NCI-H1930 (cell line): ENCODE measurements around the gene AANAT.
A peak's percentile ranks its signal among the peaks of the same experiment; 100 is the strongest.

ENCODE experiments used
- DNase-seq, 2 experiments: peaks; one replicate each; lab custom pipeline; 2025; lab: John Stamatoyannopoulos, UW

The AANAT gene

DNA sequence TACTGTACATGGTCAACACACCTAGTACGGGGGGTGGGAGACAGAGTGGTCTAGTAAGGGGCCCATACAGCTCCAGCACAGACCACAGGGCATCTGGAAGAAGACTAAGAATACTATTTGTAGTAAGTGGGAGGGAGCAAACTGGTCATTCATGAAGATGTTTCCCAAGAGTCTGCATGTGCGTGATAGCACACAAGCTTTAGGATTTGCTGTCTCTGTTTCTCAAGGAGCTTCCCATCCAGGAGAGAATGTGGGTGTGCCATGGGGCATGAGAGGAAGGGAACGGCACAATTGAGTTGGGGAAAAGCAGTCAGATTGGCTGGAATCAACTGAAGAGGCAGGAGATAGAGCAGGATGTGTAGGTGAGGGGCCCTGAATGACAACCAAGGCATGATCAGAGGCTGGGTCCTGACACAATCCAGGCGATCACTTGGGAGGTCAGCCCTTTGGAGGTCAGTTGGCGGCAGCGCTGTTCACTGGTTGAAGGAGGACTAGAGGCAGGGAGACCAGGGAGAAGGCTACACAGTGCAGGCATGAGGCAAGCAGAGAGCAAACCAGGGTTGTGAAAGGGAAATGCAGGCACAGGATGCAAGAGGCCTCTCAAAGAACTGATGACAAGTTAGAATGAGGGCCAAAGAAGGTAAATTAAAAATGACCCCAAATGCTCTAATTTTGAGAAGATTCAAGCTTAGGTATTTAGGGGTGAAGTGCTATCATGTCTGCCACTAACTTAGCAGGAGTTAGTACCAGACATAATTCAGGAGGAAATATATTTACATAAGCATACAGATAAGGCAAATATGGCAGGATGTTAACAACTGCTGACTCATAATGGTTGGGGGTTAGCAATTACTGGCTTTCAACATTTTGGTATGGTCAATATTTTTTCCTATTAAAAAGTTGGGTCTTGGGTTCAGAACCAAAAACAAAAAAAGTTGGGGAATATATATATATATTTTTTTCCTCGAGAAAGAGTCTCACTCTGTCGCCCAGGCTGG is 24.8 kb upstream of the AANAT start:
- no peak for DNase-seq

DNA sequence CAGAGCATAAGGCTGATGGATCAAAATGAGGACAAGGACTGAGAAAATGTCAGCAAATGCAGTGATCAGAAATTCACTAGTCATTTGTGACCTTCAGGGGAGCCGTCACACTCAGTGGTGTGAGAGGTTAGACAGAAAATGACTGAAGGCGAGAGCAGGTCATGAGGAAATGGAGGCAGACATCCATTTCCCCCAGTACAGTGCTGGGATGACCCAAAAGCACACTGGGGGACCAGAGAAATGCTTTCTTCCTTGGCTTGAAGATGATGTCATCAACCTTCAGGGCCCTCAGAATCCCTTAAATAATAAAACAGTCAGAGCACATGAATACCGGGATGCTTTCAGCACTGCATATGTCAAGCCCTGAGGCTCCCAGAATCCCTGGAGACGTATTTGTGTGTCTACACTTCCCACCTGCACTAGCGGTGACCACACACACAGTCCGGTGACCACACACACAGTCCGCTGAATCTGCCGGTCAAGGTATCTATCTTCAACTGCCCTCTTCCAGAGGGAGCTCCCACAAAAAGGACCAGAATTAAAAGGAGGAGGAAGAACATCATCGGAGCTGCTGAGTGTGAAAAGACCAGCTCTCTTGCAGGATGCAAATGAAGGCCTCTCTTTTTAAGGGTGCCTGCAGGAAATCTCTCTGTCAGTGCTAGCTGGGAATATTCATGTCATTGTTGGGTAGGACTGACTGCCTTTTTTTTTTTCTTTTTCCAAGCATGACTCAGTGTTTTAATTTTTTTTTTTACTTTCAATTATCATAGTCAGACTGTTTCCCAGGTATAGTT is 22.7 kb upstream of the AANAT start:
- DNase-seq = no peak

DNA sequence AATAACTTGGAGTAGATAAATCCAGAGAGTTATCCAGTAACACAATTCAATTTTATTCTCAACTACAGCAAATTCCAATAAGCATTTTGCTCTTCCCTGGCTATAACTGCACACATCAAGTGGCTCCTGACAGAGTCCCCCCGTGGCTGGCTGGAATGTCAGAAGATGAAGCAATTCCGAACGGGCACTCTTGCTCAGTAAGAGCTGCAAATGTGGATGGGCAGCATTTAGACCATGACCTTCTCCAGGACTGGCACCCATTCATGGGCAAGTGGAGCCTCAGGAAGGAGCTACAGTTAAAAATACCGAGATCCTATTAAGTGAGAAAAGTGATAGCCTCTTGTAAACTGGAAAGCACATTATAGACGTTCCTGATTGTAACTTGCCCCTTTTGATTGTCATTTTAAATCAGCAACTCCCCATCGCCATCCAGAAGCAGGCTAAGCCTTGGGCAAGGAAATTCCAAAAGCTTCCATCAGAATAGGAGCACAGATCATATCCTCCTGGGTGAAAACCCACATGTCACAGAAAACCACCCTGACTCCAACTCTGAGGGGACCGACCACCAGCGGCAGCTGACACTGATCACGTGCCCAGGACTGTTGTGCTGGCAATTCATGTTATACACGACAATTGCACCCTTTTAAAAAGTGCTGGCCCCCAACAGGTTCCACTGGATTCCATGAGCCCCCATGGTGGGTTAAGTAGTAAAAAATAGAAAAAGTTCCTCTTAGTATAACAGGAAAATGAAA is 21.5 kb upstream of the AANAT start:
- DNase-seq = no peak

DNA sequence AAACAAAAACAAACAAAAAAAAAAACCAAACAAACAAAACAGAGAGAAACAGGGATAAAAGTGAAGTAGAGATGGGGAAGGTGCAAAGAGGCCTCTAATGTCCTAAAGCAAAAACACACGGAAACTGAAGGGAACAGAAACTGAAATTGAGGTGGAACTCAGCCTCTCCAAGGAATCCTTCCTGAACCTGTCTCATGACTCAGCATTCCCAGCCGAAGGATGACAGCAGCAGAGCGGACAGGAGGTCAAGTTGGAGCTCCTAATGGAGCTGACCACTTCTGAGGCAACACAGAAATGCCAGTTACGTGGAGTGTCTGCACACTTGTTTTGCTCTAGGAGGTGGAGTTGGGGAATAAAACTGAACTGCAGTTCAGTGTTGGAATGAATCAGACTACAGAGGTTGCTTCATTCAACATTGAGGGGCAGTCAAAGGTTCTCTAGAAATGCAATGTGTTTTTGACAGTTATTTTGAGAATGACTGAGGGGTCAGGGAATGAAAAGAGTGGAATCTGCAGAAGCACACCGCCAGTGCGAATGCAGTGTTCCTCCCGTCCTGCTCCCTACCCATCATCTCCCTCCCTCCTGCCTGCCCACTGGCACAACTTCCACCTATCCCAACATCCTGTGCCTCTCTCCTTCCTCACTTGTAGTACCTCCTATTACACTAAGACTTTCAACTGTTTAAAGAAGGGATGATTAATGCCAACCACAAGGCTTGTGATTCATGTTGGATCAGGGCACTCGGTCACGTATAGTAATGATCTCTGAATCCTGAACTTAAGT is 20.8 kb upstream of the AANAT start:
- DNase-seq = no peak

DNA sequence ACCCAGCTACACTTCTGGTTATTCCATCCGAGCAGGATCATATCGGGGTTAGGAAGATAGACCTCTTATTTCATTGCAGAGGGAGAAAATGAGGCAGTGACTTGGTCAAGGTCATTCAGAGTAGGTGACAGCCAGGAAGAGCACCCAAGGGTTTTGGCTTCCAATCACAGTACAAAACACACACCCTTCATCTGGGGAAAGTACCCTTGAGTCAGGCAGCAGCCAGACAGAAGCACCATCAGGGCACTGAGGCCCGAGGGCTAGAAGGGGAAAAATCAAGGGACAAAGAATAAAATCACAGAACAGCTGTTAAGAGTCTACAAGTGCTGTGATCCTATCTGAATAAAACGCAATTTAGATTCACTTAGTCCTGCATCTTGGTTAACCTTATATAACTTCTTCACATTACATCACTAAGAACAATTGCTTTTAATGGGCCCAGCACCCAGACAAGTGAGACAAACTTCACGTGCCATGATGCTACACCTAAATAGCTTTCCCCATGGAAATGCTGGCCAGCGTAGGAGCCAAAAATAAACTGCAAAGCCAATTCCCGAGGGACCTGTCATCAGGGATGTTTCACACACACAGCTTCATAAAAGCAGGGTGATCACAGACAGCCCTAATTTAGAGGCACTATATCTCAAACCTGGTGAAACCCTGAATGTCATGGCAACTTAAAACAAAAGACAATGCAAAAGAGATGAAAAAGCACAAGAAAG is 19.3 kb upstream of the AANAT start:
- DNase-seq = no peak

DNA sequence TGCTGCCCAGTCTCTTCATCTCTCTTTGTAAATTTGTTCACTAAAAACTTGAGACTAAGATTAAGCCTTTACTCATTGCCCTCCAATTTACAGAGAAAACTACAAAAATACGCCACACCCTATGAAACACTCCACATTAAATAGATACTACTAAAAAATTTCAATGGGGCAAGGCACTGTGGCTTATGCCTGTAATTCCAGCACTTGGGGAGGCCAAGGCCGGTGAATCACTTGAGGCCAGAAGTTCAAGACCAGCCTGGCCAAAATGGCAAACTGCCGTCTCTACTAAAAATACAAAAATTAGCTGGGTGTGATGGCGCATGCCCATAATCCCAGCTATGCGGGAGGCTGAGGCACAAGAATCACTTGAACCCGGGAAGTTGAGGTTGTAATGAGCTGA is 18.3 kb upstream of the AANAT start:
- no peak for DNase-seq

DNA sequence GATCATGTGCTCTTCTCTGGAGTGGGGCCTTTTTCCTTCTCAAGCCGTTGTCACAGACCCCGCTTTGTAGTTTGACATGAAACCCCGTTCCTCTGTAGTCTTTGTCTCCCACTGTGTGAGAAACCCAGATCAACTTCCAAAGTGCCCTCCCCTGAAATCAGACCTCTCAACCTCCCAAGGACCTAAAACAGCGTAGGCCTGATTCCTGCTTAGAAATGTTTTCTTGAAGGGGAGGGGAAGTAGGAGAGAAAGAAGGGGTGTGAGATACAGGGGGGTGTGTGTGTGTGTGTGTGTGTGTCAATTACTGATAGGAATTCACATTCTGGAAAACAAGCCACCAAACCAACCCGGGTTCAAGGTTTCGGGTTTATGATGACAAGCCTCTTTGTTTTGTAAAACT is 15.9 kb upstream of the AANAT start:
- DNase-seq = no peak

DNA sequence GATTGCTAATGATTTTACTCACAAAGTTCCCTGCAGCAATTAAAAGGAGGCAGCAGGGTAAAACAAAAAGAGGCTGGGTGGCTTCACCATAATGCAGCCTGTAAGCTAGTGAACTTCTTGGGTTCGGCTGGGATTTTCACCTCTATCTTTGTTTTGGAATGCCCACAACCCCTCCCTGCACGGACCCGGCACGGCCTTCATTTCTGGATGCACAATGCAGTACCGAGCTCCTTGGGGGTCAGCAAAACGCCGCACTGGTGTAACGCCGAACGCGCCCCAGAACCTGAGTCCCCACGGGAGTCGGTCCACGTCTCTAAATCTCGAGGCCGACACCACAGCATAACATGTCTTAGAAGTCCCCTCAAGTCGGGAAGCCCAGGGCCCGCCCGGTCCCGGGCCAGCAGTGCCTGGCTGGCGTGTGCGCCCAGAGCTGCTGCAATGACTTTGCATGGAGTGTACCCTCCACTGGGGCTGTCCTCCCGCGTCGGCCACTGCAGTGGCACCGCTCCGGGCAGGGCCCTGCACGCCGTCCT is 15.2 kb upstream of the AANAT start:
- no peak for DNase-seq

DNA sequence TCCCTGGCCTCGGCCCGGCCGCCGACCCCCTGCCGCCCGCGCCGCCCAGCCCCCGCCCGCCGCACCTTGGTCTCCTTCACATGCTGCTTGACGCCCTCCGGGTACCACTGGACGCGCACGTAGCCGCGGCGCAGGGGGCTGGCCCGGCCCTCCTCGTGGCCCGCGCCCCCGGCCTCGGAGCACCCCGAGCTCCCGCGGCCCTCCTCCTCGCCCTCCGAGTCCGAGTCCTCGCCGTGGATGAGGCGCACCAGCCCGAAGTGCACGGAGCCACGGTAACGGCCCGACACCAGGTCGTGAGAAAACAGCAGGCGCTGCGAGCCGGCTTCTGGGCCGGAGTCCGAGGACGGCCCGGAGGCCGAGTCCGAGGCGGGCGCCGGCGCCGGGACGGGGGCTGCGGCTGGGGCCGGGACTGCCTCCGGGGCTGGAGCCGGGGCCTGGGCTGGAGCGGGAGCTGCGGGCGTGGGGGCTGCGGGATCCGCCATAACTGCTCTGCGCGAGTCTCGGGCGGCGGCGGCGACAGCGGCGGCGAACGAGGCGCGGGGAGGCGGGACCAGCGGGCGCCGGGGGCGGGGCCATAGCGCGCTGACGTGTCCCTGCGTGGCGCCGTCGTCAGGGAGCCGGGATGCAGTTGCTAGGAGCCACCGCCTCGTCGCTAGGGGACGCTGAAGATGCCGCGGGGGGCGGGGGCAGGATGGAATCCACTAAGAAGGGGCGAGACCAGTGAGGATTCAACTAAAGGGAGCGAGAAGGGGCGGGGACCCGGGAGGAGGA is 14.6 kb upstream of the AANAT start, which contains the start of gene UBE2O:
TSS of gene UBE2O (minus strand) at position 493 of the 771 bp plus-strand sequence. CDS start at position 482, 11 bp downstream.
- peak; percentile 93 to 95 for DNase-seq

DNA sequence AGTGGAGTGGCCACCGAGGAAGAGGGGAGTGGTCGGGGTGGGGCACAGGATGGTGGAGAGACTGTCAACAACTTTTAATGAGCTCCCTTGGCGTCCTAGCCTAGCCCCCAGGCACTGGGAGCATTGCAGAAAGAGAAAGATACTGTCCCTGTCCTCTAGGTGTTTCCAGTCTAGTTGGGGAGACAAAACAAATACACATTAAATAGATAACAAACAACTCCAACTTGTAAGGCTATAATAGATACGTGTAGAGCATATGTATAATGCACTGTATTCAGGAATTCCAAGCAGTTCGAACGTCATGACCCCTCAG is 14.0 kb upstream of the AANAT start:
- no peak for DNase-seq

DNA sequence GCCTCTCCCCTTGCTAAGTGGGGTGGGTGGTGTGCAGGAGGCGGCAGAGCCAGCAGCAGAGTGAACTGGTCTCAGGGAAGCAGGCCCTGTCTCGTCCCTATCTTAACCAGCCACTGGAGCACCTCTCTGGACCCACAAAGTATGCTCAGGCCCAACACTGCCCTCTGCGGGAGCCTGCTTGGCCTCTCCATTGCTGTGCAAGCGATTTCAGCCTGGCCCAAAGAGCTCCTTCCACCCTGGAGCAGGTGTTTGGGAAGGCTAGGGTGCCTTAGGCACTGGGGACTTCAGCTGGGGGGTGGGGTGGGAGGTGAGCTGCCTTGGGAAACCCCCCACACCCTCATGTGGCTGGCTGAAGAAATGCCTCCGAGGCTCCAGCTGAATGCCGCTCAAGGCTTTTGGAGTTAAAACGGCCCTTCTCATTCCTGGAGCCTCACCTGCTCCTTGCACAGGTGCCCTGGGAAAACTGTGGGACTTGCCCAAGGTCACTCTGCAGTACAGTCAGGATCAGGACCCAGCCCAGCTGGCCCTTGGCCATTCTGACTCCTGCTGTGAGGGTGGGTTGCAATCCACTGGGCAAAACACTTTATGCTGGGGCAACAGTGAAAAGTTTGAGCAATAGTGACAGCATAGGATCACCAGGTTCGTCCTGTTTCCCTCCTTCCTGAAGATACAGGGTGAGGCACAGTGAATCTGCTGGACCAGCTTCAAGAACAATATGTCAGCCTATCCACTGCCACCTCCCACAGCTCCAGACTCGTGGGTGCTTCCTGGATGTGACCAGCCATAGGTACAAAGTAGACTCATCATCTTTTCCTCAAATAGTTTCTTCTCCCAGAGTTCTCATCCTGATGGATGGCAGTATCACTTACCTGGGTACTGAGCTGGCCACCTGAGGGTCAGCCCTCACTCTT is 8.6 kb upstream of the AANAT start:
- DNase-seq = peak; percentile 10 to 22

DNA sequence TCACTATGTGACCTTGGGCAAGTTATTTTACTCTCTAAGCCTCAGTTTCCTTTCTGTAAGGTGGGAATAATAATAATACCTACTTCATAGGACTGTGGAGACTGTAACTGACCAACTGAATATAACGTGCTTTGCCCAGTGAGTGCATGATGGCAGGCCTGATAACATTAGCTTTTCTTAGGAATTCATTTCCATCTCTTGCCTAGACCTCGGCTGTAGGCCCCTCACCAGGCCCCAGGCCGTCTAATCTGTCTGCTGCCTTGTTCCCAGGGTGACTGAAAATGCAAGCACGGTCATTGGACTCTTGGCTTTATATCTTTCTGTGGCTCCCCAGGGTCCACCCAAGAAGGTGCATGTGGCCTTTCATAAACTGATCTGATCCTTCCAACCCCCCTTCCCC is 7.7 kb upstream of the AANAT start:
- DNase-seq = no peak

DNA sequence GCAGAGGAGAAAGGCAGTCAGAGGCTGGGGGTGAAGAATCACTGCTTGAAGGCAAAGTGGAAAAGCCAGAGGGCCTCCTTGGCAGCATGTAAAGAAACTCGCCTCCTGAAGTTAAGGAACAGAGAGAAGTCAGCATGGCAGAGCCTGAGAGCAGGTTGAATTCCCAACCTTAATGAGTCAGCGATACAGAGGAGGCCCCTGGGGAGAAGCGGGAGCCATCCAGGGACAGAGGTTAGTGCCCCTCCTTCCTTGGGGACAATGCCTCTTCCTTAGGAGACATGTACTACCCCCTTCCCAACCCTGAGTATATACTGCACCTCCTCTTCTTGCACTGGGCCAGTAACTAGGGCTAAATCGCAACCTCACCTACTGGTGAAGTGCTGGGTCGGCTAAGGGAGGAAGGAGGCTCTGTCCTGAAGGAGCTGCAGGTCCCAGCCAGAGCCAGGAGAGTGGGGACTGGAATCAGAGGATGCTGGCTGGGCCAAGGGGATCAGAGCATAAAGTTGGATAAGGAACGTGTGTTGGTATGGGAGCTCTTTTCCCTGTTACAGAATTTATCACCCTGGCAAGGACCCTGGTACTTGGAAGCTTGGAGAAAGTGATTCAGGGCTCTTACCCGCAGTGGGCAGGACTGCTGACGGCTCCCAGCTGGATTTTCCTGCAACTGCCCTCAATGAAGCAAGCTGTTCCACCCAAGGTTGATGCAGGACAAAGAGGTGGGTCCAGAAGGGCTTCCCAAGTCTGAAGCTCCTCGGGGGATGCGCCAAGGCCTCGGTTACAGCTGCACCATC is 5.4 kb upstream of the AANAT start:
- DNase-seq = no peak

DNA sequence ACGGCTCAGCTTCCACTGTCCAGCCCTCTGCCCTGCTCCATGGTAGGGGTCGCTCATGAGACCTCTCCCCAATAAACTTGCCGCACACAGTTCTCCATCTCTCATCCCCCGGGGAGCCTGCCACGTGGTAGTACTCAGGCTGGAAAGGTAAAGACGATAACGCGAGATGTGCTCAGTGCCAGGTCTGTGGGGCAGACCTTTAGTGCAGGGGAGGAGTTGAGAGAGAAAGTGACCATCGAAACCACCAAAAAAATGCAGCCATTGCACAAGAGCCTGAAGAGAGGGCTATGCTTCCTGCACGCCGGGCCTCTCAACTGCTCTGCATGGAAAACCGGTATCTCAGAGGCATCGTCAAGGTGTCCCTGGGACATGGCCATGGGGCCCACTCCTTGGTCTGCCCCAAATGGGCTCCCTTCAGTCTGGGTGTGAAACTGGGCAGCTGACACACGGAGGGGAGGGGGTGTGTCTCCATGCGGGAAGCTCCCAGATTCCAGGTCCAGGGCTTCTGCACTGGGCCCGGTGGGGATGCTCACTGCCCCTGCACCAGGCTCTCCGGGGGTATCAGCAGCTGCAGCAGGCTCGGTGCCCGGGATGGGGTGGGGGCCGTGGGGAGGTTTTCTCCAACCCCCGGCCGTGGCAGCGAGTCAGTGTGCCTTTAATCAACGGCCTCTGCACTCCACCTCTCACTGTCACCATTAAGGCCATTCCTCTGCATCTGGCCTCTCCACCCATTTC is 4.7 kb upstream of the AANAT start:
- no peak for DNase-seq

DNA sequence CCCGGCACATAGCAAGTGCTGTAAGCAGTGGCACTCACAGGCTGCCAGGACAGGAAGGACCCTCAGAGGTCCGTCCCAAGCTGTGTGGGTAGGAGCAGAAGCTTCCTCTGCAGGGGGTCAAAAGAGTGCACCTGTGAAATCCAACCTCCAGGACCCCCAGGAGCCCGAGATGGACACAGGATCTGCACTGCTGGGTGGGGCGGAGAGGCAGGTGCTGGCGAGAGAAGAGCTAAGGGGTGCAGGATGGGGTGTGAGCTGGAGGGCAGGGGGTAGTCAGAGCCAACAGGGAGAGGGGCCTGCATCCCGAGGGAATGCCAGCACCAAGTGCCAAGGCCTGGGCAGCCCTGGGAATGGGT is 650 bp upstream of the AANAT start:
- no peak for DNase-seq

DNA sequence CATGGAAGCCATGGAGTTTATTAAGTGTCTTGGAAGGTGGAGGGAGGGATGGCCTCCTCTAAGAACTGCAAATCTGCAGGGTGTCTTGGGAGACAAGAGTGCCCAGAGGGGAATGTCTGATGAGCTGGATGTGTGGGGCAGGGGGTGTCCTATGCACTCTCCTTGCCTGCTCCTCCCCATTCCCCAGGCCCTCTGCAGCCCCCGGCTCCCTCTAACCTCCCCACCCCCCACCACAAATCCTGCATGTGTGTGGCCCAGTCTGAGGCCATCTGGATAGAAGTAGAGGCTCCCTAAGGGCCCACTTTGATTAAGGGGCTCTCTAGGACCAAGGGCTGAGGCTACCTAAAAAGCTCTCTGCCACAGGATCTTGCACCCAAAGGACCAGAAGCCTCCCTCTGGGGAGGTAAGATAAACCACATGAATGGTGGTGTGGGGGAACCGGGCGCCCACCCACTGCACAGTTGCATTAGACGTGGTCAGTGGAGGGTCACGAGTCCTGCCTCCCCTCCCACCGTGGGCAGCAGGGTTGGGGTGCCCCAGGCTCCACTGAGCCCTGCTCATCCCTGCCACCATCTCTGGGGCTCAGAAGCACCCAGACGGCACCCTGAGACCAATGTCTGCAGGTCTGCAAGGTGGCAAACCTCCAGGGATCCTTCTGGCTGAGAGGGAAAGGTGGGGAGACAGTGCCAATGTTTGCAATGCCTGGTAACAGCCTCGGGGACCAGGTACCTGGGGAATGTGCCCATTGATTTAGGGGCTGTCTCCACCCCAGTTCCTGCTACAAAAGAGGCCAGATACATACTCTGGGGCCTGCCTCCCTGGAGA is 618 bp downstream of the AANAT start:
- no peak for DNase-seq
